HEK293 (cell line): Measurements from ENCODE around the gene ENC1.

Source experiments
- PRDM1 ChIP-seq: fragments of 450-650 bp; formaldehyde crosslinking; IDR thresholded peaks from 2 replicates; pipeline ENCODE4; 2016; ENCODE audit warnings: missing biosample characterization, missing genetic modification characterization
- TCF7L2 ChIP-seq: IDR thresholded peaks from 2 replicates; pipeline ENCODE4 v1.6.1; 2011; ENCODE audit warnings: low read depth, mild to moderate bottlenecking, inconsistent platforms, low read length, moderate library complexity, borderline replicate concordance
- ZNF133 ChIP-seq: fragments of 450-650 bp; formaldehyde crosslinking; IDR thresholded peaks from 2 replicates; pipeline ENCODE4 v1.5.1; 2016; ENCODE audit warnings: missing biosample characterization, missing genetic modification characterization
- ZNF138 ChIP-seq: fragments of 450-650 bp; formaldehyde crosslinking; IDR thresholded peaks from 2 replicates; pipeline ENCODE4 v1.5.1; 2016; ENCODE audit warnings: missing biosample characterization, missing genetic modification characterization, borderline replicate concordance
- ZNF169 ChIP-seq: fragments of 450-650 bp; formaldehyde crosslinking; IDR thresholded peaks from 2 replicates; pipeline ENCODE4 v1.5.1; 2016; ENCODE audit warnings: missing biosample characterization, missing genetic modification characterization
- ZNF266 ChIP-seq: fragments of 450-650 bp; formaldehyde crosslinking; IDR thresholded peaks from 2 replicates; pipeline ENCODE4 v1.5.1; 2016; ENCODE audit warnings: missing biosample characterization, missing genetic modification characterization, low read depth
- ZNF610 ChIP-seq: fragments of 450-650 bp; formaldehyde crosslinking; IDR thresholded peaks from 2 replicates; pipeline ENCODE4 v1.5.1; 2016; ENCODE audit warnings: missing biosample characterization, missing genetic modification characterization, borderline replicate concordance
- TF ChIP-seq, protein P1 (sequence below): fragments of 450-650 bp; formaldehyde crosslinking; IDR thresholded peaks from 2 replicates; pipeline ENCODE4 v1.5.1; 2016; ENCODE audit warnings: missing biosample characterization, missing genetic modification characterization
- TF ChIP-seq, protein P2 (sequence below): fragments of 450-650 bp; formaldehyde crosslinking; IDR thresholded peaks from 2 replicates; pipeline ENCODE4 v1.5.1; 2016; ENCODE audit warnings: missing biosample characterization, missing genetic modification characterization

DNA sequence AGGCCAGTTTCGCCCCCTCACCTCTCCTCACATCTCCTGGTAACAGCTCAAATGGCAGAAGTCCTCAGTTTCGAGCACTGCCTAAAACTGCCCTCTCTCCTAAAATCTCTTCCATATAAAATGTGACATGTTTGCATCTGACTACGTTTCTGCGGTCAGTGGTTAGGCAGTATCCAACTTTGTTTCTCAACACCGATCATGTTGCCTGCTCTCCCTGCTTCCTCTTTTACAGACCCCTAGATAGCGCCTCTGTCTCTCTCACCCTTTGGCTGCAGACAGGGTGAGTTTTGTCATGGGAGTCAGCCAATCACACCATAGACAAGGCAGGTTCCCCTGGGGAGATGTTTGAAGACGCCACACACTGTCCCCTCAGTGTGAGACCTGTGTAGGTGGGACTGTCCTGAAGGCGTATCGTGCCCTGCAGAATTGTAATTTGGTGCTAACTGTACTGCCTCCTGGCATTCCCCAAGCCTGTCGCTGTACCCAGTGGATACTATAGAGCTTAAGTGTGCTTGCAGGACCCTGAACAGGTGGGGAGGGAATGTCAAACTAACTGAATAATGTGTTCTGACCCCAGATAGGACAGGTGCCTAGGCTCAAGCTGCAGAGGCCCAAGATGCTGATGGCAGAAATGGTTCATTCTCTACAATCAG is 45.6 kb upstream of the ENC1 start:
- TF ChIP-seq PRDM1 (tag by site-specific recombination) (no peak), ZNF133 (tag by site-specific recombination) (no peak), TCF7L2 (no peak), ZNF169 (tag by site-specific recombination) (no peak), ZNF610 (tag by site-specific recombination) (no peak), ZNF266 (tag by site-specific recombination) (no peak), ZNF138 (no peak)
- TF ChIP-seq, protein P1, sequence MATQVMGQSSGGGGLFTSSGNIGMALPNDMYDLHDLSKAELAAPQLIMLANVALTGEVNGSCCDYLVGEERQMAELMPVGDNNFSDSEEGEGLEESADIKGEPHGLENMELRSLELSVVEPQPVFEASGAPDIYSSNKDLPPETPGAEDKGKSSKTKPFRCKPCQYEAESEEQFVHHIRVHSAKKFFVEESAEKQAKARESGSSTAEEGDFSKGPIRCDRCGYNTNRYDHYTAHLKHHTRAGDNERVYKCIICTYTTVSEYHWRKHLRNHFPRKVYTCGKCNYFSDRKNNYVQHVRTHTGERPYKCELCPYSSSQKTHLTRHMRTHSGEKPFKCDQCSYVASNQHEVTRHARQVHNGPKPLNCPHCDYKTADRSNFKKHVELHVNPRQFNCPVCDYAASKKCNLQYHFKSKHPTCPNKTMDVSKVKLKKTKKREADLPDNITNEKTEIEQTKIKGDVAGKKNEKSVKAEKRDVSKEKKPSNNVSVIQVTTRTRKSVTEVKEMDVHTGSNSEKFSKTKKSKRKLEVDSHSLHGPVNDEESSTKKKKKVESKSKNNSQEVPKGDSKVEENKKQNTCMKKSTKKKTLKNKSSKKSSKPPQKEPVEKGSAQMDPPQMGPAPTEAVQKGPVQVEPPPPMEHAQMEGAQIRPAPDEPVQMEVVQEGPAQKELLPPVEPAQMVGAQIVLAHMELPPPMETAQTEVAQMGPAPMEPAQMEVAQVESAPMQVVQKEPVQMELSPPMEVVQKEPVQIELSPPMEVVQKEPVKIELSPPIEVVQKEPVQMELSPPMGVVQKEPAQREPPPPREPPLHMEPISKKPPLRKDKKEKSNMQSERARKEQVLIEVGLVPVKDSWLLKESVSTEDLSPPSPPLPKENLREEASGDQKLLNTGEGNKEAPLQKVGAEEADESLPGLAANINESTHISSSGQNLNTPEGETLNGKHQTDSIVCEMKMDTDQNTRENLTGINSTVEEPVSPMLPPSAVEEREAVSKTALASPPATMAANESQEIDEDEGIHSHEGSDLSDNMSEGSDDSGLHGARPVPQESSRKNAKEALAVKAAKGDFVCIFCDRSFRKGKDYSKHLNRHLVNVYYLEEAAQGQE (tag by site-specific recombination), result no peak
- TF ChIP-seq, protein P2, sequence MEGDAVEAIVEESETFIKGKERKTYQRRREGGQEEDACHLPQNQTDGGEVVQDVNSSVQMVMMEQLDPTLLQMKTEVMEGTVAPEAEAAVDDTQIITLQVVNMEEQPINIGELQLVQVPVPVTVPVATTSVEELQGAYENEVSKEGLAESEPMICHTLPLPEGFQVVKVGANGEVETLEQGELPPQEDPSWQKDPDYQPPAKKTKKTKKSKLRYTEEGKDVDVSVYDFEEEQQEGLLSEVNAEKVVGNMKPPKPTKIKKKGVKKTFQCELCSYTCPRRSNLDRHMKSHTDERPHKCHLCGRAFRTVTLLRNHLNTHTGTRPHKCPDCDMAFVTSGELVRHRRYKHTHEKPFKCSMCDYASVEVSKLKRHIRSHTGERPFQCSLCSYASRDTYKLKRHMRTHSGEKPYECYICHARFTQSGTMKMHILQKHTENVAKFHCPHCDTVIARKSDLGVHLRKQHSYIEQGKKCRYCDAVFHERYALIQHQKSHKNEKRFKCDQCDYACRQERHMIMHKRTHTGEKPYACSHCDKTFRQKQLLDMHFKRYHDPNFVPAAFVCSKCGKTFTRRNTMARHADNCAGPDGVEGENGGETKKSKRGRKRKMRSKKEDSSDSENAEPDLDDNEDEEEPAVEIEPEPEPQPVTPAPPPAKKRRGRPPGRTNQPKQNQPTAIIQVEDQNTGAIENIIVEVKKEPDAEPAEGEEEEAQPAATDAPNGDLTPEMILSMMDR (tag by site-specific recombination), result no peak
